GM23338 (cell line): ENCODE measurements around the gene EFCC1. TPM values are rescaled to one million over a fixed set of nuclear protein-coding genes. Genes with fewer than 3 reads are reported as not detected.

Experiments
- ATAC-seq: fragments of 200-7000 bp; cut with Tn5 transposase; 3 replicates; pipeline ENCODE4 v1.9.1; 2020
- DNase-seq: peaks from one replicate; pipeline ENCODE4 v3.0.0-alpha.2; 2015; ENCODE audit warnings: low spot score
- H2AFZ ChIP-seq: fragments of 200-600 bp; sonication (generic); 2 replicates; pipeline ENCODE4 v1.8.0; 2016; ENCODE audit warnings: antibody characterized with exemption, mild to moderate bottlenecking, moderate library complexity
- H3F3A ChIP-seq: fragments of 200-600 bp; sonication (generic); replicated peaks from 2 replicates; pipeline ENCODE4 v1.8.0; 2017; ENCODE audit warnings: antibody characterized with exemption, mixed run types, low read depth
- H3K27ac ChIP-seq: fragments of 200-600 bp; sonication (generic); 2 replicates; pipeline ENCODE4 v1.6.1; 2016; ENCODE audit warnings: low read depth
- H3K27me3 ChIP-seq: fragments of 200-600 bp; sonication (generic); 2 replicates; pipeline ENCODE4 v1.8.0; 2016; ENCODE audit warnings: mild to moderate bottlenecking, mixed run types, moderate library complexity; ENCODE audit not compliant: insufficient read depth
- H3K36me3 ChIP-seq: fragments of 200-600 bp; sonication (generic); 2 replicates; pipeline ENCODE4 v1.8.0; 2016; ENCODE audit warnings: mild to moderate bottlenecking; ENCODE audit not compliant: insufficient read depth
- H3K4me1 ChIP-seq: fragments of 200-600 bp; sonication (generic); 2 replicates; pipeline ENCODE4 v1.8.0; 2016; ENCODE audit warnings: mild to moderate bottlenecking, moderate library complexity; ENCODE audit not compliant: insufficient read depth
- H3K4me2 ChIP-seq: fragments of 200-600 bp; sonication (generic); 2 replicates; pipeline ENCODE4 v1.7.1; 2017; ENCODE audit warnings: mixed run types
- H3K4me3 ChIP-seq: fragments of 200-600 bp; sonication (generic); 2 replicates; pipeline ENCODE4 v1.6.1; 2016; ENCODE audit warnings: mixed run types
- H3K79me2 ChIP-seq: fragments of 200-600 bp; sonication (generic); replicated peaks from 2 replicates; pipeline ENCODE4 v1.8.0; 2017; ENCODE audit warnings: mild to moderate bottlenecking; ENCODE audit not compliant: insufficient read depth
- H3K9me2 ChIP-seq: fragments of 200-600 bp; sonication (generic); 2 replicates; pipeline ENCODE4 v1.8.0; 2017; ENCODE audit not compliant: insufficient read depth
- H4K20me1 ChIP-seq: fragments of 200-600 bp; sonication (generic); replicated peaks from 2 replicates; pipeline ENCODE4 v1.8.0; 2017; ENCODE audit warnings: mild to moderate bottlenecking; ENCODE audit not compliant: insufficient read depth
- H3K27ac Mint-ChIP-seq: 2 replicates; pipeline ENCODE4 v1.8.0; 2020; ENCODE audit warnings: inconsistent platforms, mild to moderate bottlenecking, moderate library complexity, mixed read lengths
- H3K27me3 Mint-ChIP-seq: 3 replicates; pipeline ENCODE4 v1.8.0; 2022; ENCODE audit warnings: low read depth, mild to moderate bottlenecking, moderate library complexity, mixed read lengths, inconsistent platforms; ENCODE audit not compliant: insufficient read depth, poor library complexity
- H3K36me3 Mint-ChIP-seq: 3 replicates; pipeline ENCODE4 v1.8.0; 2021; ENCODE audit warnings: low read depth, mild to moderate bottlenecking, inconsistent platforms, moderate library complexity, mixed read lengths
- H3K4me1 Mint-ChIP-seq: 3 replicates; pipeline ENCODE4 v1.8.0; 2020; ENCODE audit warnings: mild to moderate bottlenecking, inconsistent platforms, mixed read lengths
- H3K4me3 Mint-ChIP-seq: 3 replicates; pipeline ENCODE4 v1.8.0; 2021; ENCODE audit warnings: moderate library complexity, mild to moderate bottlenecking, inconsistent platforms, mixed read lengths
- H3K9me3 Mint-ChIP-seq: 3 replicates; pipeline ENCODE4 v1.8.0; 2020; ENCODE audit warnings: moderate library complexity, mild to moderate bottlenecking, inconsistent platforms, mixed read lengths
- CREB1 ChIP-seq: fragments of 250-450 bp; sonication (Bioruptor Pico); IDR thresholded peaks from 2 replicates; pipeline ENCODE4 v1.5.0; 2020; ENCODE audit warnings: low read depth, mild to moderate bottlenecking, moderate library complexity
- CTCF ChIP-seq, 2 experiments: fragments of 200-600 bp in 1 of 2; sonication (generic) in 1 of 2; conservative IDR thresholded peaks; 2 replicates each; pipeline versions ENCODE4 v1.5.1 to v1.6.1; 2016 to 2017; ENCODE audit warnings: antibody characterized with exemption in 2 of 2, low read depth in 2 of 2, mild to moderate bottlenecking in 2 of 2, moderate library complexity in 1 of 2
- ETS1 ChIP-seq: IDR thresholded peaks from 2 replicates; pipeline ENCODE4 v1.6.1; 2016; ENCODE audit warnings: antibody characterized with exemption
- JUNB ChIP-seq: IDR thresholded peaks from one replicate; pipeline ENCODE4 v1.6.1; 2016; ENCODE audit warnings: antibody characterized with exemption; ENCODE audit not compliant: unreplicated experiment
- NANOG ChIP-seq: IDR thresholded peaks from 2 replicates; pipeline ENCODE4 v1.6.1; 2016; ENCODE audit warnings: antibody characterized with exemption, borderline replicate concordance
- ZNF114 ChIP-seq: fragments of 250-450 bp; sonication (Bioruptor Pico); IDR thresholded peaks from 2 replicates; pipeline ENCODE4 v1.5.0; 2020; ENCODE audit warnings: mild to moderate bottlenecking, moderate library complexity
- ZNF331 ChIP-seq: fragments of 250-450 bp; sonication (Bioruptor Pico); IDR thresholded peaks from 2 replicates; pipeline ENCODE4 v1.5.0; 2020; ENCODE audit warnings: low read depth, mild to moderate bottlenecking, moderate library complexity
- ZNF462 ChIP-seq: fragments of 250-450 bp; sonication (Bioruptor Pico); IDR thresholded peaks from 2 replicates; pipeline ENCODE4 v1.5.0; 2020; ENCODE audit warnings: mild to moderate bottlenecking, moderate library complexity
- polyA plus RNA-seq: library from polyadenylated mRNA; unstranded; fragments of >200 nt; fragmentation: Nextera tagmentation; extraction: Ambion mirVana; gene quantifications from 2 replicates; pipeline ENCODE4 v1.2.1, GENCODE V29; 2016
- total RNA-seq: library from RNA; depleted of rRNA; stranded (reverse); fragments of >200 nt; shearing (Covaris generic); gene quantifications from 2 replicates; pipeline ENCODE4 v1.2.3, GENCODE V29; 2014

Gene EFCC1
- total and polyA plus RNA-seq, 2 experiments from 2014 or later, result not detected

DNA sequence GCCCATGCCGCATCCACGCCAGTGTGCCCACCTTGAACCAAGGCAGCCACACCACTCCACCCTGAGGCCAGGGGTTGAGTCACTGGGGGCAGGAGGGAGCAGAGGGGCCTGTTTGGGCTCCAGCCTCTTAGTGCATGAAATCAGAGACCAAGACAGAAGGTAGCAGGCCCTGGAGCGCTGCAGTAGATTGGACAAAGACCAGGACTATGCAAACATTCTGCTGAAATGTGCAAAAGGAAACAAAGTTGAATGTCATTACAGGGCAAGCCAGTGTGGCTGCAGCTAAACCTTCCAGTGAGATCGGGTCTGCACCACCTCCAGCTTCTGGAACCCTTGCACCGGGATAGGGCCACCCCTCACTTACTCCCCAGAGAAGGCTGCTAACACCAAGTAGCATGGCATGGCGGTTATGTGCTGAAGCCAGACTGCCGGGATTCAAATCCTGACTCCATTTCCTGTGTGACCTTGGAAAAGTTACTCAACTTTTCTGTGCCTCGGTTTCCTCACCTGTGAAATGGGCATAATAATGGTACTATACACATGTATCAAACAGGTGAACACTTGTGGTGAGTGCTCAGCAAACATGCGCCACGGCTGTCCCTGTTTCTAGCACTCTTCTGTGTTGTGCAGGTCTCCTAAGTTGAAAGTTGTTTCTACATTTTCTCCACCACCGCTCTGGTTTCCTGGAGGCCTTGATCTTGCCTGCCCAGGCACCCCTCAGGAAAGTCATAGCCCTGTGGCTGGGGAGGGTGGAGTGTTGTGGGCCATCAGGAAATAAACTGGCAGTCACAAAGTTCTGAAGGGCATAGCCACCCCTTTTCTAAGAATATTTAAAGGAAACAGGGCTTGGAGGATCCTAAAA, 34.5 kb downstream of the EFCC1 start:
- ATAC-seq (no peak), DNase-seq (no peak)
- Mint-ChIP-seq H3K4me3 (no peak overlapping the region; the same call in 2 of the 3 replicates), H3K36me3 (no peaks in the 10 kb centered on the region), H3K9me3 (no peaks in the 10 kb centered on the region; the same call in 2 of the 3 replicates), H3K27me3 (peaks cover 9% of the 10 kb centered on the region), H3K27ac (no peak overlapping the region; the same call in 1 of the 2 replicates), H3K4me1 (peaks cover 20% of the 10 kb centered on the region)
- TF ChIP-seq JUNB (no peak), CREB1 (CRISPR knock-in tag) (no peak), NANOG (no peak)
- no peak overlapping the region for H3K4me3 ChIP-seq
- H3K36me3 ChIP-seq, result no peaks in the 10 kb centered on the region
- no peaks in the 10 kb centered on the region for H3F3A ChIP-seq
- H2AFZ ChIP-seq, result no peak overlapping the region
- H3K4me2 ChIP-seq, result no peak overlapping the region
- no peaks in the 10 kb centered on the region for H3K79me2 ChIP-seq
- H3K4me1 ChIP-seq, result peaks cover 4% of the 10 kb centered on the region; the same call in 1 of the 2 replicates
- H3K27ac ChIP-seq, result no peak overlapping the region
- H3K9me2 ChIP-seq, result no peaks in the 10 kb centered on the region
- no peaks in the 10 kb centered on the region for H3K27me3 ChIP-seq
- no peaks in the 10 kb centered on the region for H4K20me1 ChIP-seq

DNA sequence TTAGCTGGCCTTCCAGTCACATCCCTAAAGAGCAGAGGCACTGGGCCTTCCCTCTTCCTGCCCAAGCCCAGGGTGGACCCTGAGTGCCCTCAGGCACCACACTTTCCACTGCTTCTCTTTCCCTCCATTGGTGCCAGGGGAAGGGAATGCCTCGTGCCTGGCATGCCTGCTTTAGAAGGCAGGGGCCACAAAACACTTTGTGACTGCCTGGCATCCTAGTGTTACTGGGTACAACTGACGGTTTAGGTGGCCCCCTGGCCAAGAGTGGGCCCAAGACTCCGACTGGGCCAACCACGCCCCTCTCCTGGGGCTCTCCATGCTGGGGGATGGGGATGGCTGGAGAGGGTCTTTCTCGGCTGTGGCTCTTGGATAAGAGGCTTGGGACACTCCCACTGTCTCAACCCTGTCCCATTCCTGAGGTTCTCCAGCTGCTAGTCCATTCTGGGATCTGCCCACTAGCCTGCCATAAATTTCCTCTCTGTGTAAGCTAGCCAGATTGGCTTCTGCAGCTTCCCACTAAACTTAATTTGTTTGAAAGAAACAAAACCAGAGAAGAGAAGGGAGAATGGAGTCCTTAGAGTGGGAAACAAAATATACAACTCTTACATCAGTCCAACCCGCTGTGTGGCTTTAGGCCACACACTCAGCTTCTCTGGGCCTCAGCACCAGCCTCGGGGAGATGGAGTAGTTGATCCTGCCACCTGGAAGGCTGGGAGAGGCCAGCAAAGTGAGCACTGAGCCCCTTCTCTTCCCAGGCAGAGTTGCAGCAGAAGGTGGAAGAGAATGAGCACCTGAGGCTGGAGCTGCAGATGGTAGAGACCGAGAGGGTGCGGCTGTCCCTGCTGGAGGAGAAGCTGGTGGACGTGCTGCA, 35.4 kb downstream of the EFCC1 start:
- Histone ChIP-seq H3K79me2 (no peaks in the 10 kb centered on the region), H2AFZ (no peak overlapping the region), H3K27me3 (no peaks in the 10 kb centered on the region), H4K20me1 (no peaks in the 10 kb centered on the region), H3K27ac (no peak overlapping the region), H3F3A (no peaks in the 10 kb centered on the region), H3K9me2 (no peaks in the 10 kb centered on the region), H3K36me3 (no peaks in the 10 kb centered on the region), H3K4me1 (peaks cover 4% of the 10 kb centered on the region; the same call in 1 of the 2 replicates), H3K4me2 (no peak overlapping the region), H3K4me3 (no peak overlapping the region)
- H3K36me3 Mint-ChIP-seq, result no peaks in the 10 kb centered on the region
- ATAC-seq (no peak), DNase-seq (no peak)
- no peak overlapping the region for H3K27ac Mint-ChIP-seq
- H3K4me1 Mint-ChIP-seq, result peaks cover 23% of the 10 kb centered on the region
- no peaks in the 10 kb centered on the region; the same call in 2 of the 3 replicates for H3K9me3 Mint-ChIP-seq
- H3K4me3 Mint-ChIP-seq, result no peak overlapping the region
- peaks cover 9% of the 10 kb centered on the region for H3K27me3 Mint-ChIP-seq
- no peak for TF ChIP-seq NANOG
- TF ChIP-seq ZNF114, result no peak
- no peak for TF ChIP-seq CTCF (conservative IDR thresholded peaks at IDR 0.05; ENCODE audit: low read depth in 2 of 2)
- no peak for TF ChIP-seq ZNF331 (CRISPR knock-in tag)
- no peak for TF ChIP-seq ZNF462 (CRISPR knock-in tag)
- no peak for TF ChIP-seq ETS1
- no peak for TF ChIP-seq JUNB
